GM21825 (cell line): ENCODE results near the gene PLCG2.
A peak's percentile ranks its signal among the peaks of the same experiment; 100 is the strongest.
"Not testable (repeated sequence)": the region's sequence is repeated elsewhere in the genome, so short reads cannot be mapped to it uniquely, and the experiment has no call there.

Experiments used
- ATAC-seq: cut with Tn5 transposase; IDR thresholded peaks from one replicate; pipeline ENCODE4 v1.9.1; 2021; ENCODE audit warnings: mild to moderate bottlenecking, moderate library complexity; ENCODE audit not compliant: unreplicated experiment

Gene PLCG2

GRCh38 chr16:81977335-81977942 is 198.3 kb downstream of the PLCG2 start:
- ATAC-seq = not testable (repeated sequence)

DNA sequence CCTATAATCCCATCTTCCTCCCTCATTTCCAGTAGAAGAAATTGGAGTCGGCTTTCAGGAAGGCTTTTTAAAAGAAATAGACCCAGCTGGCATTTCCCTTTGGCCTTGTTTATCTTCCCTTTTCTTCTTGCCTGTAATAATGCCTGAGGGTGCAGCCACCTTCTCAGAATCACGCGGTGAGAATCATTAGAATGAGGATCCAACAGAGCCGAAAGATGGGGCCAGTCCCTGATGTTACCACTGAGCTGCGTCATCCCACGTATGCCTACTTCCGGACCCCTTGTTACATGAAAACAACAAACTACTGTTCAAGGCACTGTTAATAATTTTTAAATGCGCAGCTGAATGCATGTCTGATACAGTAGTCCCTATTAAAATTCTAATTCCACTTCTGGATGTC is 208.0 kb downstream of the PLCG2 start:
- no peak for ATAC-seq

DNA sequence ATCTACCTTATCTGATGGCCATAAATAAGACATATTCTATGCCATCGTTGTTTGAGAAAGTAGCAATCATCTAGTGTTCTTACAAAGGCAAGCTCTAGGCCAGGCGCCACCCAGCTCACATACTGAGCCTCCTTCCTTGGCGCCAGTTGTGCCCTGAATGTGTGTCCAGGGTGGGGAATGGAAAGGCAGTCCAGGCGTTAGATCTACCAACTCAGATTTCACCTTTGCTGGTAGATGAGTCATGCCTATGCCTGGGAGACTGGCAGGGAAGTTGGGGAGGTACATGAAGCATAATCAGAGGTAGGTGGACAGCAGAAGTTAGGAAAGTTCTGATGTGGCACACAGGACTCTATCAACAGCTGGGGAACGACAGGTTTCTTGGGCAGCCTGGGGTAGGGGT is 208.6 kb downstream of the PLCG2 start:
- no peak for ATAC-seq

DNA sequence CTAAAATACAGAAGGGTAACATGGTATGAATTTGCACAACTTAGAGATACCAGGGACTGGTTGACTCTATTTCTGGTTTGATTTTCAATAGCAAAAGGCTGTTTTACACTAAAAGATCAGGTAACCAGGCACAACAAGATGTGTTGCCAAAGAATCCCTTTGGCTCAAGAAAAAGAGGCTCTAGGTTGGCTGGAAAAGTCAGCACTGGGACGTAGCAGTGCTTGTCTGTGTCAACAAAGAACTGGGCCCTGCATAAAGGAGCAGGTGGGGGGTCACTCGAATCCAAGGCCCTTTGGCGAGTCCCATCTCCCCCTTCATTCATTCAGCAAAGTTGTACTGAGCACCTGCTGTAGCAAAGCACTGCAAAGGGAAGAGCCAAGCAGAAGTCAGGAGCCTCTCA is 213.8 kb downstream of the PLCG2 start:
- no peak for ATAC-seq

DNA sequence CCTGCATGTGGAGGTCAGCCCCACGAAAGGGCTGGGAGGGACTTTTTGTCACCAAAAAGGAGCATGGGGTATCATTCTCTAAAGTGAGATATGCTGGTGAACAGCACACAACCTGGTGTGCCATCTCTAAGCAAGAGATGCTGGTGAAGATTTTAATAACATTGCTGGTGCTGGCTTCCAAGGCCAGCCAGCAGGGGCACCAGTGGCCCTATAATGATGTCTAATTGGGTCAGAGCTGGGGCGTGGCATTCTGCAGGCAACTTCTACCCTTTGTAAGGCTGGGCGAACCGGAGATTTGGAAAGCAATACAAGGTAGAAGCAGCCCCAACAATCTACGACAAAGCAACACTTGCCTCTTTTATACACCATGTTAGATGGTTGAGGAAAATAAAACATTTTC is 215.4 kb downstream of the PLCG2 start:
- no peak for ATAC-seq

GRCh38 chr16:81995651-81996050 is 216.6 kb downstream of the PLCG2 start:
- no peak for ATAC-seq

DNA sequence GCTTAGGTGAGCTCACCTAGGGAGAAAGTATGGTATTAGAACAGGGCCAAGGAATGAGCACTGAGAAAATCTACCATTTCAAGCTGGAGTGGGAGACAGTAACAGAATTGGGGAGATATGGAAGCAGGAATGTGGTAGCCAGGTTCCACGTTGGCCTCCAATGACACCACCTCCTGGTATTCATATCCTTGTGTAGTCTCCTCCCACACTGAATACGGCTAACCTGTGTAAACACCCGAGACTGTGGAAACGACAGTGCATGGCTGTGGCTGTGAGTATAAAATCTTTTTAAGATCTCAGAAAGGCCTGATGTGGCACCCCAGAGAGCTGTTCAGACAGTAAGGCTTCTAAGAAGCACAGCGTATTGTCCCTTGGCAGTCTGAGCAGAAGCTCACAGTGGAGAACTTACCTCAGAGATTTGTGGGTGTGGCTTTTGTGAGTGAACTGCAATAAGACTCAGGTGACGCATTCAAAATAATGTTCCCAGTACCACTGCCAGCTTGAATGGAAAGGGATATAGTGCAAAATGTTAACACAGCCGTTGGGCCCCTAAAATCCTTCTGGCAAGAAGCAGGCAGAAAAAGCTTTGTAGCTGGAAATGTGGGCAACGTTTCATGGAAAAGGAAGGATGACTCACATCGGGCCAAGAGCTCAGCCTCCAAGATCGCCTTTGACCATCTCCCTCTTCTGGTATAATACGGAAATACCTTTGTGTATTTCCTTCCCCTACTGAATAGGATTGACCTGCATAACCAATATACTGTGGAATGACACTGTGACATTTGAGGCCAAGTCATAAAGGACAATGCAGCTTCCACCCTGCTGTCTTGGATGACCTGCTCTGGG is 217.8 kb downstream of the PLCG2 start:
- ATAC-seq = no peak

DNA sequence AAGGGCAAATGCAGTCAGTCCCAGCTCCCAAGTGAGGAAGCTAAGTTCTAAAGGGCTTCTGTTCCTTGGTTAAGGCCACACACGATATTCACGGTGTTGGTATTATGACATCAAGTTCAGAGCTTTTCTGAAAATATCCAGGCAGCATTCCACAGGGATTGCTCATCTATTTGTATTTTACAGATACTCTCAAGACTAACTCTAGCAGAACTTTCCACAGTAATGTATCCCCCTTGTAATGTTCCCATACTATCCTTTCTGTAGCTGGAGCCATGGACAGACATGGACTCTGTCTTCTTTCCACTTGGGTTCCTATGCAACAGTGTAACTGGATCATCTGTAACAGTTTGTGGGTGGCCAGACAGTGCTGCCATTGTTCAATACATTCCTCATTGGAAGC is 218.6 kb downstream of the PLCG2 start:
- no peak for ATAC-seq

DNA sequence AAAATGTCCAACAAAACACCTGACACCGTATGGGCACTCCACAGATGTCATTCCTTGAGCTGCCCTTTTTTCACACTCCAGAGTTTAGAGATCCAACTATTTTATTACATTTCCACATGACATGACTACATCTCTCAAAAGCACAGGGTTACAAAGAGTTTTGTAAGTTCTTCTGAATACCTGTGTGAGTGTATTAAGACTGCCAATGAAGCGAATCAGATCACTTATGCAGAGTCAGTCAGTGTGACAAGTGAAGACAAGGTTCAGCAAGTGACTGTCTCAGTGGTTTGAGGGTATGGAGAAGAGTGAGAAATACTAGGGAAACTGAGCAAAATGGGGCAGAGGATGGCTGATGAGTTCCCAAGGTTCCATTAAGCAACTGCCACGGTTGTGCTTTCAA is 223.7 kb downstream of the PLCG2 start:
- ATAC-seq = no peak

DNA sequence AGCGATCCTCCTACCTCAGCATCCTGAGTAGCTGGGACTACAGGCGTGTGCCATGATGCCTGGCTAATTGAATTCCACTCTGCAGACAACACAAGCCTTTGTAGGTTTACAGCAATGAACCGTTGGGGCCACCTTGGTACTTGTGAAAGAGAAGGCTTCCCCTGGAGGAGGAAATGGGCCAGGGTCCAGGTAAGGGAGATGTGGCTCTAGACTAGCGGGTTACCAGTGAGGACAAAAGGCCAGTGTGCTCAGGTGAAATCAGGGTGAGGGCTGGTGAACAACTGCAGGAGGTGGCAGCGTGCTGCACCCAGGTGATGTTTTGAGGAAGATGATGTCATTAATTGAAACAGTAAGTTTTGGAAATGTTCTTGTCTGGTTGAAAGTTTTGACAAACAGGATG is 225.5 kb downstream of the PLCG2 start:
- no peak for ATAC-seq

- ATAC-seq = no peak
Observed at GRCh38 chr16:82005027-82005830, 226.1 kb downstream of the PLCG2 start.

- no peak for ATAC-seq
Observed at GRCh38 chr16:82006036-82006435, 226.9 kb downstream of the PLCG2 start.

DNA sequence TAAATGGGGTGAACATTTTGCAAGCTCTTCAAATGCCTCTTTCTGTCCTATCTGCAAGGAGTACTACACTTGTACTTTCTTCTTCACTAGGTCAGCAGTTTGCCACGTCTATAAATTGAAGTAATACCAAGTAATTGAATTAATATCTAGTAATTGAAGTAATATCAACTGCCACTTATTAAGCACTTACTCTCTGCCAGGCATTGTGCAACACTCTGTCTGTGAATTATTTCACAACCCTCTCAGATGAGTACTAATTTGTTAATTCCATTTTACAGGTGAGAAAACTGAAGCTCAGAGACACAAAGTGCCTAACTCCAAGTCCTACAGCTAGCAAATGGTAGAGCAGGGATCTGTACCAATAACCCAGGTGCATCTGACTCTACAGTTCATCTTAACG is 228.1 kb downstream of the PLCG2 start:
- ATAC-seq = no peak

- ATAC-seq = no peak
Observed at GRCh38 chr16:82008957-82009592, 230.0 kb downstream of the PLCG2 start.

DNA sequence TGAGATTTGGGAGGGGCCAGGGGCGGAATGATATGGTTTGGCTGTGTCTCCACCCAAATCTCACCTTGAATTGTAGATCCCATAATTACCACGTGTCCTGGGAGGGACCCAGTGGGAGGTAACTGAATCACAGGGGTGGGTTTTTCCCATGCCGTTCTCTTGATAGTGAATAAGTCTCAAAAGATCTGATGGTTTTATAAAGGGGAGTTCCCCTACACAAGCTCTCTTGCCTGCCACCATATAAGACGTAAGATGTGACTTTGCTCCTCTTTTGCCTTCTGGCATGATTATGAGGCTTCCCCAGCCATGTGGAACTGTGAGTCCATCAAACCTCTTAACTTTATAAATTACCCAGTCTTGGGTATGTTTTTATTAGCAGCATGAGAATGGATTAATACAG is 230.7 kb downstream of the PLCG2 start:
- not testable (repeated sequence) for ATAC-seq

DNA sequence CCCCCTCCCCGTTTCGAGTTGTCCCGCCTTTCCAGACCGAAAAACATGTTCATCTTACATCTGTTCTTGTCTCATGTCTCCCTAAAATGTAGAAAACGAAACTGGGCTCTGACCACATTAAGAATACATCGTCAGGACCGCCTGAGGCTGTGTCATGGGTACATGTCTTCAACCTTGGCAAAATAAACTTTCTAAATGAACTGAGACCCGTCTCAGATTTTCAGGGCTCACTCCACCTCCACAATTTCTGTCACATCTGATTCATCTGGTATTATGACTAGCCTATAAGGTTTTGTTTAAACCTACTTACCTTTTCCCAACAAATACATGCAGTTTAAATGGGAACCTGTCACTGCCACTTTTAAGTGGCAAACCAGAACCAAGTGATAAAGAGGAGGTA is 231.6 kb downstream of the PLCG2 start:
- no peak for ATAC-seq

DNA sequence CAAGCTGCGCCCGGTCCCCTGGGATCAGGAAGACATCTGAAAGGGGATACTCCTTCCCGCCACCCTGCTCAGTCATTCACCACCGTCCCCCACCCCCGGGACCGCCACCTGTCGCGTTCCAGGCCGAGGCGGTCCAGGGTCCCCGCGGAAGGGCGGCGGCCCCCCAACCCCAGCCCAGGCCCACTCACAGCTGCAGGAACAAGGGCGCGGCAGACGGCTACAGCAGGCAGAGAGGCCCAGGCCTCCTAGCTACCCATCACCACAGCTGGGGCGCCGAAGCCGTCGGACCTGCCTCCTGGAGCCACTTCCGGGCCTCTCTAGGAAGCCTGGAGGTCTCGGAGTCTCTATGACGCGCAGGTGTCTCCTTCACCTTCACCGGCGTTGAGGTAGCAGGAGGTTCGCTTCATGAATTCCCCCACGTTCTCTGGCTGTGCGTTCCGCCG is 232.1 kb downstream of the PLCG2 start, which contains the start of gene SDR42E1:
Gene SDR42E1 (minus strand): TSS at position 272 of the 443 bp plus-strand sequence. CDS start 10,612 bp downstream, outside the sequence.
- peak; percentile 98 for ATAC-seq
